Ovary (tissue), 9 donors: ENCODE data around the gene TSPAN5. TPM values are rescaled to one million over a fixed set of nuclear protein-coding genes. Genes with fewer than 3 reads are reported as not detected.

Experiments used
- DNase-seq, 5 donors: peaks; one replicate each; pipeline ENCODE4 v3.0.0-alpha.2; 2019 to 2020
- H3K27ac ChIP-seq, 2 donors: fragments of 200-600 bp; one replicate each; pipeline versions ENCODE4 v1.5.1 to v1.8.0; 2019 to 2022
- H3K27me3 ChIP-seq: fragments of 200-600 bp; one replicate; pipeline ENCODE4 v1.8.0; 2022
- H3K36me3 ChIP-seq: fragments of 200-600 bp; sonication (generic); one replicate; pipeline ENCODE4 v1.5.1; 2019
- H3K4me1 ChIP-seq: one replicate; pipeline ENCODE4 v1.8.1; 2013; ENCODE audit warnings: mild to moderate bottlenecking, moderate library complexity; ENCODE audit not compliant: insufficient read depth
- H3K4me3 ChIP-seq: fragments of 200-600 bp; sonication (generic); one replicate; pipeline ENCODE4 v1.5.1; 2017
- H3K9me3 ChIP-seq, 2 donors: fragments of 200-600 bp in 1 of 2; sonication (generic) in 1 of 2; one replicate each; pipeline versions ENCODE4 v1.5.1 to v1.8.1; 2013 to 2019; ENCODE audit warnings: mild to moderate bottlenecking in 1 of 2, moderate library complexity in 1 of 2
- EP300 ChIP-seq: sonication (generic); formaldehyde crosslinking; IDR thresholded peaks from one replicate; pipeline ENCODE4 v1.6.1; 2017; ENCODE audit warnings: antibody characterized with exemption
- POLR2A ChIP-seq: fragments of 450-650 bp; IDR thresholded peaks from one replicate; pipeline ENCODE4 v1.6.1; 2017; ENCODE audit warnings: antibody characterized with exemption, mild to moderate bottlenecking, moderate library complexity
- WGBS, 3 donors: extraction: QIAGEN DNeasy Blood & Tissue Kit in 1 of 3; methylation state at CpG; one replicate each; pipeline versions ENCODE4 v1.1.5 to v1.1.7; 2013 to 2017; 5-methylcytosine and 5-hydroxymethylcytosine counted together
- intact Hi-C, 4 donors: fragments of 100-400 bp; cut with DNase I; formaldehyde crosslinking; loops; one replicate each; pipeline versions ENCODE4 v1.11.0 to v1.15.1; 2022 to 2023
- polyA plus RNA-seq, 2 donors: library from polyadenylated mRNA; stranded (reverse); fragments of 200-250 nt in 1 of 2; fragments of 350-450 nt in 1 of 2; fragmentation: Illumina TruSeq in 1 of 2; extraction: RNeasy Lipid Tissue Mini Kit (QIAGEN cat#74804) in 1 of 2; gene quantifications; one replicate each; pipeline ENCODE4 v1.2.3, GENCODE V29; 2013 to 2014
- total RNA-seq, 7 donors: library from RNA; depleted of rRNA in 2 of 7; stranded (reverse); fragments of >200 nt in 2 of 7; fragmentation: NEBNext Ultra II Directional in 3 of 7; extraction: Animal tissue kit (Norgen Biotek cat#: 25700) in 3 of 7; gene quantifications; one replicate each; pipeline versions ENCODE4 v1.1.0 to v1.2.4, GENCODE V29; 2016 to 2023
- TF ChIP-seq, protein P1 (sequence below), 3 donors: fragments of 450-650 bp in 2 of 3; fragments of 200-600 bp in 1 of 3; IDR thresholded peaks; one replicate each; pipeline versions ENCODE4 v1.5.1 to v1.8.0; 2016 to 2022; ENCODE audit warnings: antibody characterized with exemption in 3 of 3, mild to moderate bottlenecking in 1 of 3
- donor health status: DM: no; HTN: no; CAD: no; lungs with moderate emphysema.
- donor health status: DM: no; HTN: no; CAD: no.
- donor health status: Bipolar disorder and iron deficiency.
- donor health status: DM: yes; HTN: yes; CAD: no.
- donor health status: DM: no; HTN: no; CAD: no.
- donor health status: DM: yes; HTN: yes; CAD: no.

Gene TSPAN5
- total and polyA plus RNA-seq, 9 donors: 34.0 to 69.5 (median 48.2) TPM

DNA sequence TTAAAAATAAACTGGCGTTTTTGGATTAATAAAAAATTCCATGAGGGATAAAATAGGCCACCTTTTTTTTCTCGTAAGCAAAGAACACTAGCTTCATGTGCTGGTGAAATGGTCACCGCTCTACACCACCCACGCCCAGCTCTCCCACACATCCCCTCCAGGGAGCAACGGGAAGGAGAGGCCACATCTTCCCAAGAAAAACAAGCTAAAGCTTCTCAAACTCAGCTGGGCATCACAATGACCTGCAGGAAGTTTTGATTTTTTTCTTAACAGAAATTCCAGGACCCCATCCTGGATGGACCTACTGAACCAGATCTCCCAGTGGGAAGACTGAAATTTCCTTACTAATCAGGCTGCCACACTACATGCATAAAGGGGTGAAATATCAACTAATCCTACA, 9.8 kb downstream of the TSPAN5 start:
- Histone ChIP-seq H3K27me3 (no peaks in the 10 kb centered on the region), H3K27ac (peak overlapping the region in 1 of 2 donors; percentile 49), H3K9me3 (no peaks in the 10 kb centered on the region), H3K4me3 (no peak overlapping the region), H3K36me3 (no peaks in the 10 kb centered on the region), H3K4me1 (peaks cover 14% of the 10 kb centered on the region)
- TF ChIP-seq POLR2A: no peak
- TF ChIP-seq, protein P1, sequence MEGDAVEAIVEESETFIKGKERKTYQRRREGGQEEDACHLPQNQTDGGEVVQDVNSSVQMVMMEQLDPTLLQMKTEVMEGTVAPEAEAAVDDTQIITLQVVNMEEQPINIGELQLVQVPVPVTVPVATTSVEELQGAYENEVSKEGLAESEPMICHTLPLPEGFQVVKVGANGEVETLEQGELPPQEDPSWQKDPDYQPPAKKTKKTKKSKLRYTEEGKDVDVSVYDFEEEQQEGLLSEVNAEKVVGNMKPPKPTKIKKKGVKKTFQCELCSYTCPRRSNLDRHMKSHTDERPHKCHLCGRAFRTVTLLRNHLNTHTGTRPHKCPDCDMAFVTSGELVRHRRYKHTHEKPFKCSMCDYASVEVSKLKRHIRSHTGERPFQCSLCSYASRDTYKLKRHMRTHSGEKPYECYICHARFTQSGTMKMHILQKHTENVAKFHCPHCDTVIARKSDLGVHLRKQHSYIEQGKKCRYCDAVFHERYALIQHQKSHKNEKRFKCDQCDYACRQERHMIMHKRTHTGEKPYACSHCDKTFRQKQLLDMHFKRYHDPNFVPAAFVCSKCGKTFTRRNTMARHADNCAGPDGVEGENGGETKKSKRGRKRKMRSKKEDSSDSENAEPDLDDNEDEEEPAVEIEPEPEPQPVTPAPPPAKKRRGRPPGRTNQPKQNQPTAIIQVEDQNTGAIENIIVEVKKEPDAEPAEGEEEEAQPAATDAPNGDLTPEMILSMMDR (IDR thresholded peaks at IDR 0.05): no peak
- TF ChIP-seq EP300: no peak
- peak in 2 of 5 donors; percentile 32 to 50 for DNase-seq
- intact Hi-C loops: no loop called here
- 7 to 14% (median 13%) methylated on average over 5 of the region's 5 CpGs for WGBS, 3 donors

DNA sequence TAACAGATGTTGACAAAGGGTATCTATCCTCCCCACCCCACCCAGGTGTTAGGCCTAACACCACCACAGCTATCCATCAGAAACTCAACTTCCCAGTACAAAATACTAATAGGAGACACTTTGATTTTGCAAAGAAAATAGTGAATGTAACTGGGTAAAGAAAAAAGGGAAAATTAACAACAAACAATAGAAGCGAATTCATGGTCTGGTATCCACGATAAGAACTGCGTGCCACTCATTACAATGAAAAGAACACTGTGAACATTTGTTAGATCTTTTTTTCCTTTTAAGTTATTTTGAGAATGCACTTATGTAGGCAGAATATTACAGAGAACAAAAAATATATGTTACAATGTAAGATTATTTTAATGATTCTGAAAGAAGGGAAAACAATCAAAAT, 12.0 kb downstream of the TSPAN5 start:
- intact Hi-C loops: no loop called here
- Histone ChIP-seq H3K36me3 (no peaks in the 10 kb centered on the region), H3K27me3 (no peaks in the 10 kb centered on the region), H3K4me3 (no peak overlapping the region), H3K4me1 (peaks cover 18% of the 10 kb centered on the region), H3K9me3 (no peaks in the 10 kb centered on the region), H3K27ac (no peak overlapping the region)
- 53 to 64% (median 54%) methylated on average over 3 of the region's 3 CpGs for WGBS, 3 donors
- TF ChIP-seq EP300 (no peak), POLR2A (no peak)
- TF ChIP-seq, protein P1 (IDR thresholded peaks at IDR 0.05): no peak
- DNase-seq: no peak

DNA sequence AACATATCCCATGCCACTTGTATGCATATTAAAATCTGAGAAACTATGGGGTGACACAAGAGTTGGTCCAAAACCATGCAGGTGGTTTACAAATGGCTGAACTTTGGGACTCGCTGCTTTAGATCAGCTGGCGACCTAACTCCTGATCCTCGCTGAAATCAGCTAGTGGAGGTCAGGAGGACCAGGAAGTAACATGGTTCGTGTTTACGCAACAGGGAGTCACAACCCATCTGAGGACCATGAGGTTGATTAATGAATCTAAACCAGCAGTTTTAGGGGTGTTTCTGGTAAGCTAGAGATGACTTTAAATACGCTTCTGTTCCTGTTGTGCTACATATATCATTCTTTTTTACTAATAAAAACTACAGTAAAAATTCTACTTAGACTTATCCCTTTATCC, 12.9 kb downstream of the TSPAN5 start:
- DNase-seq: no peak
- peaks cover 19% of the 10 kb centered on the region for H3K4me1 ChIP-seq
- TF ChIP-seq, protein P1 (IDR thresholded peaks at IDR 0.05): no peak
- no peak for TF ChIP-seq POLR2A
- no peak for TF ChIP-seq EP300
- WGBS, 3 donors: 94 to 98% (median 95%) methylated on average over 6 of the region's 6 CpGs
- intact Hi-C loops: no loop called here
- no peak overlapping the region for H3K27ac ChIP-seq
- H3K9me3 ChIP-seq: no peaks in the 10 kb centered on the region
- no peak overlapping the region for H3K4me3 ChIP-seq
- no peaks in the 10 kb centered on the region for H3K36me3 ChIP-seq
- no peaks in the 10 kb centered on the region for H3K27me3 ChIP-seq

DNA sequence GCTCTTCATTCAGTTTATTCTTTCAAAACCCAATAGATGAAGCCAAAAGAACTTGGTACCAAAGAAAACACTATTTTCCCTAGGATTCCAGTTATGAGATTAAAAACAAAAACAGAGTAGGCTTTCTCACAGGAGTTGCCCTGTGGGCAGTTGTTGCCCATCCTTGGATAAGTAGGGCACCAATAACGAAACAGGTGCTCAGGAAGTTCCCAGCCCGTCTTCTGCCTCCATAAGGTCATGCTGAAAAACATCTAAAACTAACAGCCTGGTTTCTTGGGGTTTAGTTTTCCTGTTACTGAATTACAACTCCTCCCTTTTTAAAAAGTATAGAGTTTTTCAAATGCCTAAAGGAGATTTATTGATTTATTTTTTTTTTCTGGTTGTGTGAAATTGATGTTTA, 14.7 kb downstream of the TSPAN5 start:
- H3K27me3 ChIP-seq: no peaks in the 10 kb centered on the region
- H3K4me3 ChIP-seq: no peak overlapping the region
- H3K9me3 ChIP-seq: no peaks in the 10 kb centered on the region
- intact Hi-C loops: no loop called here
- no peaks in the 10 kb centered on the region for H3K36me3 ChIP-seq
- no peak overlapping the region for H3K27ac ChIP-seq
- no peak for DNase-seq
- peaks cover 22% of the 10 kb centered on the region for H3K4me1 ChIP-seq
- WGBS, 3 donors: 43 to 65% (median 55%) methylated on average over 2 of the region's 2 CpGs
- no peak for TF ChIP-seq EP300
- TF ChIP-seq POLR2A: no peak
- TF ChIP-seq, protein P1 (IDR thresholded peaks at IDR 0.05): no peak
